GM21528 (cell line): ENCODE data around the gene SELENOO.

Experiments used
- ATAC-seq: cut with Tn5 transposase; IDR thresholded peaks from one replicate; pipeline ENCODE4 v1.9.1; 2021; ENCODE audit warnings: mild to moderate bottlenecking, moderate library complexity; ENCODE audit not compliant: unreplicated experiment, low FRiP score

SELENOO gene

DNA sequence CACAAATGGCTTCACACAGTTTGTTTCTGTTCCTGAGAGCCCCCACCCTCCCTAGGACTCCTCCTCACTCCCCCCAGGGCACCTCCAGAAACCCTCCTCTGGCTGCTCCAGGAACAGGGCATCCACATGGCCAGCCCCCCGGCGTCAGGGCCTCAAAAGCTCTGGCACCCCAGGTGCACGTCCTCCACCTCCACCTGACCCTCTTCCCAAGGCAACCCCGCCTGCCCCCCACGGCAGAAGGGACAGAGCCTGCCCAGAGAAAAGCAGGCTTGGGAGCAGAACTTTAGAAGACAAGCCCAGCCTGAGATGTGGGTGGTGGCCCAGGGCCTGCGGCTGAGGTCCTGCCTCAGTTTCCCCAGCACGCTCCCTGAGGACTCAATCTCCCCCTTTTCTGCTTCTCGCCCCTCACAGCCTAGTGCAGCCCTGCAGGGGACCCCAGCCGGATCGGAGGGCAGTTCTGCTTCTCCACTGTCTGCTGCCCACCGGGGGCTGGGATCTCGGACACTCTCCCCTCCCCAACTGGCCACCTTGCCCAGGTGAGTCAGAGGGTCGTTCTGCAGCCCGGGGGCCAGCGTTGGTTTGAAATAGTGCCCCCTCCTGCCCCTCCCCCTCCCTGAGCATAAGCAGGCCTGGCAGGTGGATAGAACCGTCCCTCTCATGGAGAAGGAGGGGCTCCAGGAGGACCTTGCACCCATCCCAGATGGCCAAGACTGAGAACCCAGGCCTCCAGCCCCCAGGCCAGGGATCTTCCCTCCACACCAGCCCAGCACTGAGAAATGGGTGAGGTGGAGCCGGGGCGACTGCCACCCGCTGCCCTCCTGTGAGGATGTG lies 17.5 kb upstream of the SELENOO start:
- no peak for ATAC-seq

DNA sequence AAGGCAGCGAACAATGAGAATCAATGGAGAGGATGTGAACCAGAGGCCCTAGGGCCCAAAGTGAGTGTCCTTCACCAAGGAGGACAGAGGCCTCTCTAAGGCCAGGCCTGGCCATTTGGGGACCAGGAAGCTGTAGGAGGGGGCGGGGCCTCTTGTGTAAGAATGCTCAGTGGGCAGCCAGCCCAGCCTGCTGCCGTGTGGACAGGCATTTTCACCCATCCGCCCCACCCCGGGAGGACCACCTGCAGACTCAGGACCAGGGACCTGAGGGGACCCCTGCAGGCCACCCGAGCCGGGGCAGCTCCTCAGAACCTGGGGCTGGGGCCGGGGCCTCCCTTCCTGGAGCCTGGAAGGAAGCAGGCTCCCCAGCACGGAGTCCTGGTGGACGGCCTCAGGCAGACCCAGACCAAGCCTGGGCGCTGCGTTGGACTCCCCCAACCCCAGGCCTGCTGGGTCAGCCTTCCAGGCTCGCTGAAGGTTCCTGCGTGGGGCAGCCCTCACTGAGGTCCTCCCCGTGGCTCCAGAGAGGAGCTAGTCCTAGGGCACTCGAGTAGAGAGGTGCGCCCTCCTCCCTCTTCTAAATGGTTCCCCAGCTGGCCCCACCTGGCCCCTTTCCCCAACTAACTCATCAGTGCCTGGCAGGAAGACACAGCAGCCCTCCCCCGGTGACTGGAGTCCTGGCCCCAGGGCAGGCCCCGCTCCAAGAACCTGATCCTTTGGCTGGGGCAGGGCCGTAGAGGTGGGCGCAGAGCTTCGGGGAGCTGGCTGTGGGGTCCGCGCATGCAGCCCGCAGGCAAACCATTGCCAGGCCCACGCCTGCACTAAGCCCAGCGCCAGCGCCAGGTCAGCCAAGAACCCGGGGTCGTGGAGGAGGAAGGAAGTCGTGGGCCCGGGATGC lies 16.6 kb upstream of the SELENOO start:
- ATAC-seq, result no peak

GRCh38 chr22:50184902-50185374 lies 15.9 kb upstream of the SELENOO start:
- no peak for ATAC-seq

- no peak for ATAC-seq
These were observed 15.3 kb upstream of the SELENOO start, which contains the start of gene TRABD for GRCh38 chr22:50185375-50186087. Gene TRABD (plus strand): TSS chr22:50185913. CDS start chr22:50193061, 7,148 bp downstream.

GRCh38 chr22:50186181-50186714 lies 14.6 kb upstream of the SELENOO start:
- ATAC-seq, result no peak

GRCh38 chr22:50186761-50187523 lies 13.9 kb upstream of the SELENOO start:
- ATAC-seq, result no peak

- ATAC-seq, result no peak
These were observed 12.5 kb upstream of the SELENOO start for GRCh38 chr22:50188356-50188755.

DNA sequence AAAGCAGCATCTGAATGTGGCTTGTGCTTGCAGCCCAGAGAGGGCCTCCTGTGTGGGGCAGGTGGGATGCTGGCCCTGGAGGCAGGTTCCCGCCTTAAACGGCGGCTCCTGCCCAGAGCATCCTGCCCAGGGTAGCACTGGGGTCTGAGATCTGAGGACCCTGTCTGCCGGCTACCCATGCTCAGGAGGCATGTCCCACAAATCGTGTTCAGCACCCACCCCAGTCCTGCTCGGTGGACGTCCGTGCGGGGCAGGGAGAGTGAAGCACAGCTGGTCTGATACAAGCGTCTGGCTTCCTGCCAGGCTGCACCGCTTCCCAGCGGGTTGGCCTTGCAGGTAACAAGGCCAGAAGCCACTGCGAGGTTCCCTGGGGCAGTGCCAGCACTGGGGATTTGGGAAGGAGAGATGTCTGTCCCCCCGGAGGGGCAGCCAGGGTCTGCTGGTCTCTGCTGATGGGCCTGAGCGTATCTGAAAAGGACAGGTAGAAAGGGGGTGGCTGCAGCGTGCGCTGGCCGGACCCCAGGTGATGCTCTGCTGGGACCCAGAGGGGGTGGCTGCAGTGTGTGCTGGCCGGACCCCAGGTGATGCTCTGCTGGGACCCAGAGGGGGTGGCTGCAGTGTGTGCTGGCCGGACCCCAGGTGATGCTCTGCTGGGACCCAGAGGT lies 11.5 kb upstream of the SELENOO start:
- no peak for ATAC-seq

DNA sequence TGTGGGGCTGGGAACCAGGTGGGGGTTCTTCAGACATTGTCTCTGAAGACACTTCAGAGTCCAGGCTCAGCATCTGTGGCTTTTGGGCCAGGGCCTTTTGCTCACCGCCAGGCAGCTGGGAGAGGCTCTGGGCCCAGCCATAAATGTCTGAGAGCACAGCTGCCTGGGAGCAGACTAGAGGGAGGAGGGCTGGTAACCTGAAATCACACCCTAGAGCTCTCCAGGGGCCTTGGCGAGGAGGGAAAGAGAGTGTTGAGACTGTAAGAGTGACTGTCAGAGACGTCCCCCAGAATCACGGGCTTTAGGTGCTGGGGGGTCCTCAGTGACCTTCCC lies 11.0 kb upstream of the SELENOO start:
- peak; percentile 2 for ATAC-seq

DNA sequence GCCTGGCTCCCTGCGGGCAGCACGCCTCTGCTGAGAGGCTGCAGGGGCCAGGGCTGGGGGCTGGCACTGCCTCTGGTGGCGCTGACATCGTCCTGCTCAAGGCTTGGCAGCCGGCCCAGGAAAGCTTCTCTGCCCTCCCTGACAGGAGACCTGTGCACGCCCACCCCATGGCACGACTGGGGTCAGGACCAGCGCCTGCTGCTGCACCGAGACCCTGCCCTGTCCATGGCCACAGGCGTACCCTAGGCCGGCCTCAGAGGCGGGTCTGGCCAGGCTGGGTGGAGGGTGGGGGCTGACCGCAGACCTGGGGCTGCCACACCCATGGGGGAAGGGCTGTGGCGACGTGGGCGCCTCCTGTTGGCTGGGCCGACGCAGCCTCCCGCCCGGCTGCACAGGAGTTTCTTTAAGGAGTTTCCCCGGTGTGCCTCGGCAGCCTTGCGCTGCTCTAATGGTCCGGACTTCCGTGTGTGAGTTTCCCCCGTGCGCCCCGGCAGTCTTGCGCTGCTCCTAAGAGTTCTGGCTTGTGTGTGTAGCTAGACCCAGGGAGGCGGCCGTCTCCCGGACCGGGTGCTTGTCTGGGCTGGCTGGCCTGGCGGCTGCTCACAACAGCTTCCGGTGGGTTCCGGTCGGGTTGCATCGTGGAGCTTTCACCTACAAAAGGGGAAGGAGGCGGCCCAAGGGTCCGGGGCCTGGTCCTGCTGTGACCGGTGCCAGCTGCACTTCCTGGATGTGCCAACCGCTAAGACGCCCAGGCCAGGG lies 10.4 kb upstream of the SELENOO start:
- peak; percentile 41 for ATAC-seq

DNA sequence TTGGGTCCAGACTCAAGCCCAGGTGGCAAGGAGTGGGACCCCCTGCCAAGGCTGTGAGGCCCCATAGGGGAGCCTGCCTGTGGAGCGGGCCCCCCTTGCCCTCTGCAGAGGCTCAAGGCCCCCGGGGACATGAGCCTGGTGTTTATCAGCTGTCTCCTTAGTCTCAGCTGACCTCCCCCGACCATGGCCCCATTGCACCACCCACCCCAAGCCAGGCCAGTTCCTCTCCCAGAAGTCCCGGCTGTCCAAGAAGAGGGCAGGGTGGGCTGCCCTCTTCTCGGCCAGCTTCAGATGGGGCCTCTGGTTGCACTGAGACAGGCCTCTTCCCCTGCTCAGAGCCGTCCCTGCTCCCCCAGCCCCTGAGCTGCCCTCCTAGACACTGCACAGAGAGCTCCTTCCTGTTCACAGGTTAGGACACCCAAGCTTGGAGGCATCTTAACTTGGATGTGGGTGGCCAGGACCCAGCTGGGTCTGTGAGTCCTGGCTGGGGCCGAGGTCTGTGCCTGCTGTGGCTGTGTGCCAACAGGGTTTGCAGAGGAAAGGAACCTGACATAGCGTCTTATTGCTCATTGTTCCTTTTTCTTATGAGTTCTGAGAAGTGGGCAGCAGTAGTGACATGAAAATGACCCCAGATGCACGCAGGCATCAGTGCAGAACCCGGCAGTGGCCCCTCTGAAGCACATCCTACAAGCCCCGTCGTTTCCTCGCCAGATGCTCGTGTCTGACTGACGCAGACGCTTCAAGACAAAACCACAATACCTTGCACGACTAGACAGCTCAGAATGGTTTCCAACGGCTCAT lies 9.7 kb upstream of the SELENOO start:
- ATAC-seq, result peak; percentile 28

- ATAC-seq, result no peak
These were observed 8.2 kb upstream of the SELENOO start for GRCh38 chr22:50192436-50193204.

- ATAC-seq, result no peak
These were observed 7.2 kb upstream of the SELENOO start for GRCh38 chr22:50193621-50194020.

DNA sequence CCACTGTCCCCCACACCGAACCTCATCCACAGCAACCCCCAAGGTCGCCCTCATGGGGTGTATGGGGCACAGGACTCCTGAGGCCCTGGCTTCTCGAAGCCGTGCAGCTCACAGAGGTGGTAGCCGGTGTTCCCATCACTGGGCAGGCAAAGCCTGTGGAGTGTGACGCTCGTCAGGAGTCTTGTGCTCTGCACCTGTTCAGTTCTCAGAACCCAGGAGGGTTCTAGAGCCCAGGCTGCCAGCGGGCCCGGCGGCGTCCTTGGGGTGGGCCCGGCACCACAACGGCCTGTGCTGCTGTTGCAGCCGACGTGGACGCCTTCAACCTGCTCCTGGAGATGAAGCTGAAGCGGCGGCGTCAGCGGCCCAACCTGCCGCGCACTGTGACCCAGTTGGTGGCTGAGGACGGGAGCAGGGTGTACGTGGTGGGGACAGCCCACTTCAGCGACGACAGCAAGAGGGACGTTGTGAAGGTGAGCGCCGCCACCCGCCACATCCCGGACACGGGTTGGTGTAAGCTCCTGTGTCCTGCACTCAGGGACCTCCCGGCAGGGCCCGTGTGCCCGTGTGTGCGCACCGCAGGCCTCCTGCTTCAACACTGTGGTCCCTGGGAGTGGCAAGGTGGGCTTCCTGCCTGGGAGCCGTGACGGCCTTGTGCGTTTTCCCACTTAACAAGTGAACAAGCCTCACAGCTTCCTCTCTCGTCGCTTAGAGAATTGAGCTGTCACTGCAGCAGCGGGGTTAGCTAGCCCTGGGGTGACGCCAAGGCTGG lies 6.6 kb upstream of the SELENOO start:
- ATAC-seq, result no peak

GRCh38 chr22:50196256-50196655 lies 4.6 kb upstream of the SELENOO start:
- no peak for ATAC-seq
